Measurements from ENCODE around the gene PIGU.
A peak's percentile ranks its signal among the peaks of the same experiment; 100 is the strongest.

PIGU gene

GRCh38 chr20:34711813-34712430 lies 35.0 kb upstream of the PIGU start:
- no peak for TF ChIP-seq TAF1 (IDR thresholded peaks at IDR 0.05; ENCODE audit: borderline replicate concordance, insufficient read depth, low read length)
- TF ChIP-seq SIN3A (IDR thresholded peaks at IDR 0.05; ENCODE audit: borderline replicate concordance, insufficient read depth, low read length) = no peak
- 0 out of 2 replicates have a peak, but pooled peaks have one; percentile 22 for TF ChIP-seq POLR2AphosphoS5 (IDR thresholded peaks at IDR 0.05; ENCODE audit: low read depth, low read length)

GRCh38 chr20:34710861-34711574 lies 34.1 kb upstream of the PIGU start:
- no peak for TF ChIP-seq POLR2AphosphoS5 (IDR thresholded peaks at IDR 0.05; ENCODE audit: low read depth, low read length)
- TF ChIP-seq FOXP2 (optimal IDR thresholded peaks at IDR 0.05; ENCODE audit: borderline replicate concordance, extremely low read depth, extremely low read length, insufficient read depth) = no peak
- no peak for TF ChIP-seq TAF1 (IDR thresholded peaks at IDR 0.05; ENCODE audit: borderline replicate concordance, insufficient read depth, low read length)
- TF ChIP-seq REST (IDR thresholded peaks at IDR 0.05; ENCODE audit: insufficient read depth in 1 of 2, low read depth in 2 of 2, low read length in 2 of 2) = no peak

GRCh38 chr20:34710568-34710839 lies 33.6 kb upstream of the PIGU start:
- TF ChIP-seq SIN3A (IDR thresholded peaks at IDR 0.05; ENCODE audit: borderline replicate concordance, insufficient read depth, low read length) = no peak
- no peak for TF ChIP-seq TAF1 (IDR thresholded peaks at IDR 0.05; ENCODE audit: borderline replicate concordance, insufficient read depth, low read length)
- TF ChIP-seq POLR2AphosphoS5 (IDR thresholded peaks at IDR 0.05; ENCODE audit: low read depth, low read length) = no peak
- no peak for TF ChIP-seq FOXP2 (optimal IDR thresholded peaks at IDR 0.05; ENCODE audit: borderline replicate concordance, extremely low read depth, extremely low read length, insufficient read depth)
- TF ChIP-seq REST (IDR thresholded peaks at IDR 0.05; ENCODE audit: insufficient read depth in 1 of 2, low read depth in 2 of 2, low read length in 2 of 2) = no peak

GRCh38 chr20:34709831-34710567 lies 33.1 kb upstream of the PIGU start:
- no peak for TF ChIP-seq POLR2AphosphoS5 (IDR thresholded peaks at IDR 0.05; ENCODE audit: low read depth, low read length)
- TF ChIP-seq SIN3A (IDR thresholded peaks at IDR 0.05; ENCODE audit: borderline replicate concordance, insufficient read depth, low read length) = no peak
- TF ChIP-seq FOXP2 (optimal IDR thresholded peaks at IDR 0.05; ENCODE audit: borderline replicate concordance, extremely low read depth, extremely low read length, insufficient read depth) = no peak
- TF ChIP-seq TAF1 (IDR thresholded peaks at IDR 0.05; ENCODE audit: borderline replicate concordance, insufficient read depth, low read length) = no peak
- TF ChIP-seq REST (IDR thresholded peaks at IDR 0.05; ENCODE audit: insufficient read depth in 1 of 2, low read depth in 2 of 2, low read length in 2 of 2) = no peak

GRCh38 chr20:34709044-34709830 lies 32.3 kb upstream of the PIGU start:
- no peak for TF ChIP-seq TAF1 (IDR thresholded peaks at IDR 0.05; ENCODE audit: borderline replicate concordance, insufficient read depth, low read length)
- TF ChIP-seq REST (IDR thresholded peaks at IDR 0.05; ENCODE audit: insufficient read depth in 1 of 2, low read depth in 2 of 2, low read length in 2 of 2) = no peak
- no peak for TF ChIP-seq POLR2AphosphoS5 (IDR thresholded peaks at IDR 0.05; ENCODE audit: low read depth, low read length)
- TF ChIP-seq FOXP2 (optimal IDR thresholded peaks at IDR 0.05; ENCODE audit: borderline replicate concordance, extremely low read depth, extremely low read length, insufficient read depth) = no peak
- no peak for TF ChIP-seq SIN3A (IDR thresholded peaks at IDR 0.05; ENCODE audit: borderline replicate concordance, insufficient read depth, low read length)

Measured in PFSK-1 (cell line).